Measurements from ENCODE around the gene ORMDL1. TPM values are rescaled to one million over a fixed set of nuclear protein-coding genes. Genes with fewer than 3 reads are reported as not detected.

ORMDL1 gene
- total and polyA plus RNA-seq, 2 of the 4 experiments (the other 2 are of a cell fraction) = 35.8 to 66.8 TPM

DNA sequence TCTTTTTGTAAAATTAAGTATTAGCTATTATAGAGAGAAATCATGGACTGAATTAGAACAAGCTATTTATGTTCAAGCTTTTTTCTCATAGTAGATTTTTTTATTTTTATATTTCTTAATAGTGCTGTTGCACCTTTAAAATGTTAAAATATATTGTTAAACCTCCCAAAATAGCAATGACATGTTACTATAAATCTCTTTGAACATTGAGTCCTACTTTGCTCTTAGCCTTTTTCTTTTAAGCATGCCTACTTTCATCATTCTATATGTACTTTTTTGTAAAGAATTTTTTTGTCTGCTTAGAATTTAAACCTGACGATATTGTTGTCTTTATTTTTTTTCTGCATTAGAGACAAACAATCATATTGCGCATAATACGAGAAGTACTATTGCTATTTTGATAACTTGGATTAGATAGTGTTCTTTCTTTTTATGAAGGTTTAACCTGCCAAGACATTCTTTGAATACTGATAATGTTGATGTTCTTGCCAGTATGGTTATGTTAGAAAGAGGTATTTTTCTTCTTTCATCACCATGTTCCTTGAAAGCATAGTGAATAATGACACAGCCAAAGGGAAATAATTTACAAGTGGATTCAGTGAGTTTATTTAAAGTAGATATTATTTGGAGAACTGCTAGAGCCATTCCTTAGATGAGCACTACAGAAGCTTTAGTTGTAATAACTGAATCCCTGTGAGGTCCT is 40.7 kb upstream of the ORMDL1 start:
- H2BK15ac ChIP-seq (ENCODE audit: low read depth, low read length) = no peak overlapping the region
- no peaks in the 10 kb centered on the region for H4K20me1 ChIP-seq (ENCODE audit: insufficient read depth, low read length)
- H2AFZ ChIP-seq (replicated peaks; ENCODE audit: low read length, poor library complexity) = no peak overlapping the region
- no peak overlapping the region for H2BK5ac ChIP-seq (ENCODE audit: low read depth, low read length, poor library complexity, severe bottlenecking)
- H3K27me3 ChIP-seq (ENCODE audit: control insufficient read depth, insufficient read depth, low read length) = no peaks in the 10 kb centered on the region
- H2BK120ac ChIP-seq (ENCODE audit: low read depth, low read length) = no peak overlapping the region
- no peak overlapping the region for H2AK9ac ChIP-seq (replicated peaks; ENCODE audit: low read depth, low read length, poor library complexity)
- no peak overlapping the region; a peak in 1 of 4 replicates for H4K8ac ChIP-seq (ENCODE audit: low read depth in 2 of 2, low read length in 2 of 2)
- no peak overlapping the region for H4K91ac ChIP-seq (ENCODE audit: insufficient read depth, low read depth, low read length)
- ChIA-PET POLR2A (ENCODE audit: unreplicated experiment) (no interaction called here), CTCF (no interaction called here)
- peaks cover 4% of the 10 kb centered on the region for H3K4me1 ChIP-seq (ENCODE audit: control insufficient read depth, insufficient read depth, low read length)
- no CpG with 5 or more reads among the region's 3 CpGs for WGBS, 2 experiments (ENCODE audit: extremely low coverage in 2 of 2, insufficient read length in 1 of 2)
- H3K36me3 ChIP-seq (ENCODE audit: control insufficient read depth, insufficient read depth, low read length) = peaks cover 2% of the 10 kb centered on the region; the same call in 1 of the 2 replicates
- no peak overlapping the region for H3K4me2 ChIP-seq (ENCODE audit: low read depth, low read length)
- no peak for TF ChIP-seq MAZ (IDR thresholded peaks at IDR 0.05; ENCODE audit: borderline replicate concordance, low read depth, low read length)
- TF ChIP-seq RCOR1 (IDR thresholded peaks at IDR 0.05; ENCODE audit: insufficient replicate concordance, low read length) = no peak
- TF ChIP-seq MXI1 (IDR thresholded peaks at IDR 0.05; ENCODE audit: borderline replicate concordance, low read depth, low read length) = no peak
- TF ChIP-seq, protein P1, sequence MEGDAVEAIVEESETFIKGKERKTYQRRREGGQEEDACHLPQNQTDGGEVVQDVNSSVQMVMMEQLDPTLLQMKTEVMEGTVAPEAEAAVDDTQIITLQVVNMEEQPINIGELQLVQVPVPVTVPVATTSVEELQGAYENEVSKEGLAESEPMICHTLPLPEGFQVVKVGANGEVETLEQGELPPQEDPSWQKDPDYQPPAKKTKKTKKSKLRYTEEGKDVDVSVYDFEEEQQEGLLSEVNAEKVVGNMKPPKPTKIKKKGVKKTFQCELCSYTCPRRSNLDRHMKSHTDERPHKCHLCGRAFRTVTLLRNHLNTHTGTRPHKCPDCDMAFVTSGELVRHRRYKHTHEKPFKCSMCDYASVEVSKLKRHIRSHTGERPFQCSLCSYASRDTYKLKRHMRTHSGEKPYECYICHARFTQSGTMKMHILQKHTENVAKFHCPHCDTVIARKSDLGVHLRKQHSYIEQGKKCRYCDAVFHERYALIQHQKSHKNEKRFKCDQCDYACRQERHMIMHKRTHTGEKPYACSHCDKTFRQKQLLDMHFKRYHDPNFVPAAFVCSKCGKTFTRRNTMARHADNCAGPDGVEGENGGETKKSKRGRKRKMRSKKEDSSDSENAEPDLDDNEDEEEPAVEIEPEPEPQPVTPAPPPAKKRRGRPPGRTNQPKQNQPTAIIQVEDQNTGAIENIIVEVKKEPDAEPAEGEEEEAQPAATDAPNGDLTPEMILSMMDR (conservative IDR thresholded peaks at IDR 0.05; ENCODE audit: low read depth, low read length) = no peak
- TF ChIP-seq, protein P2, sequence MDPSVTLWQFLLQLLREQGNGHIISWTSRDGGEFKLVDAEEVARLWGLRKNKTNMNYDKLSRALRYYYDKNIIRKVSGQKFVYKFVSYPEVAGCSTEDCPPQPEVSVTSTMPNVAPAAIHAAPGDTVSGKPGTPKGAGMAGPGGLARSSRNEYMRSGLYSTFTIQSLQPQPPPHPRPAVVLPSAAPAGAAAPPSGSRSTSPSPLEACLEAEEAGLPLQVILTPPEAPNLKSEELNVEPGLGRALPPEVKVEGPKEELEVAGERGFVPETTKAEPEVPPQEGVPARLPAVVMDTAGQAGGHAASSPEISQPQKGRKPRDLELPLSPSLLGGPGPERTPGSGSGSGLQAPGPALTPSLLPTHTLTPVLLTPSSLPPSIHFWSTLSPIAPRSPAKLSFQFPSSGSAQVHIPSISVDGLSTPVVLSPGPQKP (IDR thresholded peaks at IDR 0.05; ENCODE audit: borderline replicate concordance, low read depth, low read length) = no peak
- TF ChIP-seq BHLHE40 (IDR thresholded peaks at IDR 0.05; ENCODE audit: low read depth, low read length) = no peak
- no peak for TF ChIP-seq NFE2L2 (IDR thresholded peaks at IDR 0.05; ENCODE audit: low read depth, low read length)
- TF ChIP-seq RAD21 (IDR thresholded peaks at IDR 0.05; ENCODE audit: low read length) = no peak
- TF ChIP-seq FOS (IDR thresholded peaks at IDR 0.05; ENCODE audit: low read depth, low read length) = no peak
- no peak for TF ChIP-seq CHD1 (IDR thresholded peaks at IDR 0.05; ENCODE audit: low read depth, low read length)
- TF ChIP-seq CEBPB (IDR thresholded peaks at IDR 0.05; ENCODE audit: low read depth, low read length) = no peak
- TF ChIP-seq POLR2A (IDR thresholded peaks at IDR 0.05; ENCODE audit: low read depth, low read length) = no peak
- TF ChIP-seq SMC3 (IDR thresholded peaks at IDR 0.05; ENCODE audit: low read depth, low read length) = no peak
- no peak for TF ChIP-seq RFX5 (IDR thresholded peaks at IDR 0.05; ENCODE audit: low read depth, low read length)
- TF ChIP-seq, protein P3, sequence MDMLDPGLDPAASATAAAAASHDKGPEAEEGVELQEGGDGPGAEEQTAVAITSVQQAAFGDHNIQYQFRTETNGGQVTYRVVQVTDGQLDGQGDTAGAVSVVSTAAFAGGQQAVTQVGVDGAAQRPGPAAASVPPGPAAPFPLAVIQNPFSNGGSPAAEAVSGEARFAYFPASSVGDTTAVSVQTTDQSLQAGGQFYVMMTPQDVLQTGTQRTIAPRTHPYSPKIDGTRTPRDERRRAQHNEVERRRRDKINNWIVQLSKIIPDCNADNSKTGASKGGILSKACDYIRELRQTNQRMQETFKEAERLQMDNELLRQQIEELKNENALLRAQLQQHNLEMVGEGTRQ (IDR thresholded peaks at IDR 0.05; ENCODE audit: low read depth, low read length) = no peak
- no peak for TF ChIP-seq MAFK (IDR thresholded peaks at IDR 0.05; ENCODE audit: low read depth, low read length)
- no peak overlapping the region for H3K23ac ChIP-seq (ENCODE audit: low read depth, low read length)
- no peak overlapping the region for H3K27ac ChIP-seq (ENCODE audit: insufficient read depth, low read length)
- H4K5ac ChIP-seq (ENCODE audit: low read depth, low read length) = no peak overlapping the region
- intact Hi-C loops (cut with micrococcal nuclease) (no loop called here), dilution Hi-C loops (cut with HindIII; ENCODE audit: low sequenced_read_pairs, unreplicated experiment) (no loop called here), in situ Hi-C loops (cut with MboI; ENCODE audit: low sequenced_read_pairs) (no loop called here)
- no peak overlapping the region for H3K9ac ChIP-seq (ENCODE audit: low read depth, low read length)
- H3K18ac ChIP-seq (ENCODE audit: low read depth, low read length) = no peak overlapping the region
- no peaks in the 10 kb centered on the region for H3K9me3 ChIP-seq (ENCODE audit: control insufficient read depth, insufficient read depth, low read length)
- no peak overlapping the region for H2BK20ac ChIP-seq (ENCODE audit: low read depth, low read length)
- no peak overlapping the region for H3K4me3 ChIP-seq (ENCODE audit: insufficient read depth, low read depth, low read length)
- H3K14ac ChIP-seq (replicated peaks; ENCODE audit: low read depth, low read length) = no peak overlapping the region
- no peak overlapping the region for H2AK5ac ChIP-seq (ENCODE audit: low read depth, low read length)
- no peak overlapping the region for H3K4ac ChIP-seq (ENCODE audit: low read depth, low read length)
- H3K56ac ChIP-seq (ENCODE audit: extremely low read depth, insufficient read depth, low read length) = no peak overlapping the region
- no peaks in the 10 kb centered on the region for H3K9me1 ChIP-seq (ENCODE audit: insufficient read depth, low read length)
- DNase-seq (peak; percentile 22), ATAC-seq (ENCODE audit: low read depth) (0 out of 2 replicates have a peak, but pooled peaks have one; percentile 18)
- BruUV-seq (replicated peaks) = no TSS peak
- peaks cover 0 to 5% of the 10 kb centered on the region in 2 experiments; a peak in 1 of 4 replicates for H3K79me1 ChIP-seq (ENCODE audit: low read depth in 1 of 2, low read length in 2 of 2)

Data from IMR-90 (cell line).